ENCODE results near the gene ELMO1.

Gene ELMO1

DNA sequence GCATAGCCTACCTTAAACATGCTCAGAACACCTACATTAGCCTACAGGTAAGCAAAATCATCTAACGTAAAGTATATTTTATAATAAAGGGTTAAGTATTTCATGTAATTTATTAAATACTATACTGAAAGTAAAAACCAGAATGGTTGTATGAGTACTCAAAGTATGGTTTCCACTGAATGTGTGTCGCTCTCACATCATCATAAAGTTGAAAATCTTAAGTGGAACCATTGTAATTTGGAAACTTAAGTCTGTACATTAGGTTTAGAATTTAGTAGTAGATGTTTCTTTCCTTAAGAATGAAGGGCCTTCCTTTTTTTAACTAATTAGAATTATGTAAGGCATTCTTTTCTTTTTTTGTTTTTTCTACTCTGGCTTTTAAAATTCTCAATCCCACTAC lies 484.4 kb downstream of the ELMO1 start:
- H3K4me1 Mint-ChIP-seq (ENCODE audit: low read depth) = peaks cover 39% of the 10 kb centered on the region
- H3K27ac Mint-ChIP-seq = peak overlapping the region; percentile 50
- H3K36me3 Mint-ChIP-seq (ENCODE audit: low read depth) = peaks cover 39% of the 10 kb centered on the region
- H3K4me3 Mint-ChIP-seq = no peak overlapping the region
- H3K27me3 Mint-ChIP-seq = no peaks in the 10 kb centered on the region
- H3K9me3 Mint-ChIP-seq = peaks cover 8% of the 10 kb centered on the region

- Mint-ChIP-seq H3K27ac (no peak overlapping the region), H3K4me1 (ENCODE audit: low read depth) (peaks cover 36% of the 10 kb centered on the region), H3K36me3 (ENCODE audit: low read depth) (peaks cover 37% of the 10 kb centered on the region), H3K9me3 (peaks cover 8% of the 10 kb centered on the region), H3K4me3 (no peak overlapping the region), H3K27me3 (no peaks in the 10 kb centered on the region)
Observed at GRCh38 chr7:36962367-36962766, 486.3 kb downstream of the ELMO1 start.

GRCh38 chr7:36961693-36962092 lies 487.0 kb downstream of the ELMO1 start:
- no peak overlapping the region for H3K4me3 Mint-ChIP-seq

DNA sequence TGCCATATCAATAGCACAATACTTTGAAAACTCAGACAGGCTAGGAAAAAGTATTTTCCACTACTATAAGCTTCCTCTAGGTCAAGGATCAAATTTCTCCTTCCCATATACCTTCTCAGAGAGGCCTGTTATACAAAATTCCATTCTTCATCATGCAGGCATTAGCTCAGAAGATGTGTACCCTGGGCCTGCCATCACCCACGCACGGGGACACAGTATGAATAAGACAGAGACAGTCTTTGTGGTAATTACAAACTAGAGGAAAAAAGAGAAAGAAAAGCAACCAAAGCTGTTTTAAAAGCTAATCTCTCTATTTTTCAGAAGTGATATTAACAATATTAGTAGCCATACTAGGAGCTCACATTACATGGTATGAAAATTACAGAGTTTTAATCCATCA lies 487.6 kb downstream of the ELMO1 start:
- Mint-ChIP-seq H3K4me3 (peak overlapping the region; percentile 3), H3K27ac (peak overlapping the region; percentile 60), H3K27me3 (no peaks in the 10 kb centered on the region)

More at GRCh38 chr7:36961693-36962092, 487.0 kb downstream of the ELMO1 start:
- H3K36me3 Mint-ChIP-seq (ENCODE audit: low read depth) = peaks cover 34% of the 10 kb centered on the region
- H3K27ac Mint-ChIP-seq = no peak overlapping the region
- peaks cover 36% of the 10 kb centered on the region for H3K4me1 Mint-ChIP-seq (ENCODE audit: low read depth)
- peaks cover 8% of the 10 kb centered on the region for H3K9me3 Mint-ChIP-seq
- H3K27me3 Mint-ChIP-seq = no peaks in the 10 kb centered on the region

GRCh38 chr7:36960105-36960504 lies 488.6 kb downstream of the ELMO1 start:
- Mint-ChIP-seq H3K9me3 (peaks cover 7% of the 10 kb centered on the region), H3K36me3 (ENCODE audit: low read depth) (peaks cover 40% of the 10 kb centered on the region), H3K27ac (no peak overlapping the region), H3K27me3 (no peaks in the 10 kb centered on the region), H3K4me1 (ENCODE audit: low read depth) (peaks cover 29% of the 10 kb centered on the region), H3K4me3 (no peak overlapping the region)

More for the DNA sequence above, 487.6 kb downstream of the ELMO1 start:
- peaks cover 34% of the 10 kb centered on the region for H3K36me3 Mint-ChIP-seq (ENCODE audit: low read depth)
- H3K4me1 Mint-ChIP-seq (ENCODE audit: low read depth) = peaks cover 30% of the 10 kb centered on the region
- H3K9me3 Mint-ChIP-seq = peaks cover 8% of the 10 kb centered on the region

GRCh38 chr7:36958111-36958733 lies 490.4 kb downstream of the ELMO1 start:
- no peak overlapping the region for H3K4me3 Mint-ChIP-seq
- peaks cover 48% of the 10 kb centered on the region for H3K36me3 Mint-ChIP-seq (ENCODE audit: low read depth)
- H3K4me1 Mint-ChIP-seq (ENCODE audit: low read depth) = peaks cover 14% of the 10 kb centered on the region
- no peak overlapping the region for H3K27ac Mint-ChIP-seq
- H3K27me3 Mint-ChIP-seq = no peaks in the 10 kb centered on the region
- H3K9me3 Mint-ChIP-seq = no peaks in the 10 kb centered on the region

- peaks cover 12% of the 10 kb centered on the region for H3K4me1 Mint-ChIP-seq (ENCODE audit: low read depth)
- H3K36me3 Mint-ChIP-seq (ENCODE audit: low read depth) = peaks cover 47% of the 10 kb centered on the region
- H3K4me3 Mint-ChIP-seq = no peak overlapping the region
- no peak overlapping the region for H3K27ac Mint-ChIP-seq
- peaks cover under 1% of the 10 kb centered on the region for H3K9me3 Mint-ChIP-seq
- no peaks in the 10 kb centered on the region for H3K27me3 Mint-ChIP-seq
Observed at GRCh38 chr7:36957620-36958019, 491.0 kb downstream of the ELMO1 start.

DNA sequence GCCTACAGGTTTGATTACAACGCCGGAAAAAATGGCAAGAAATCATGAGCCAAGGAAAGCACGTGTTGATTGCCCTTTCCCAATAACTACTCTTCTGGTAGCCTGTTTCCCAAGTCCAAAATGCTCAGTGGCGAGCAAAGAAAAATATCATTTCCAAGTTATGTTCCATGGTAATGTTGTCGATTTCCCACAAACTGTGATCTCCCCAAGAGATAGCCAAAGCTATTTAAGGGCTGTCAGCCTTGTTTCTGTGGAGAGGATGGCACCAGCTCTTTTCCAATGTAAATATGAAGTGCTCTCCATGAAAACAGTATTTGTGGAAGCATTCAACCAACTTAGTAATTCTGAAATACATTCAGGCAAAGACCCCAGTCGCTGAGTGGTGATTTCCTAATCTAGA lies 491.9 kb downstream of the ELMO1 start:
- Mint-ChIP-seq H3K4me3 (no peak overlapping the region), H3K4me1 (ENCODE audit: low read depth) (peaks cover 4% of the 10 kb centered on the region), H3K9me3 (peaks cover 5% of the 10 kb centered on the region), H3K27ac (no peak overlapping the region), H3K36me3 (ENCODE audit: low read depth) (peaks cover 45% of the 10 kb centered on the region), H3K27me3 (no peaks in the 10 kb centered on the region)

DNA sequence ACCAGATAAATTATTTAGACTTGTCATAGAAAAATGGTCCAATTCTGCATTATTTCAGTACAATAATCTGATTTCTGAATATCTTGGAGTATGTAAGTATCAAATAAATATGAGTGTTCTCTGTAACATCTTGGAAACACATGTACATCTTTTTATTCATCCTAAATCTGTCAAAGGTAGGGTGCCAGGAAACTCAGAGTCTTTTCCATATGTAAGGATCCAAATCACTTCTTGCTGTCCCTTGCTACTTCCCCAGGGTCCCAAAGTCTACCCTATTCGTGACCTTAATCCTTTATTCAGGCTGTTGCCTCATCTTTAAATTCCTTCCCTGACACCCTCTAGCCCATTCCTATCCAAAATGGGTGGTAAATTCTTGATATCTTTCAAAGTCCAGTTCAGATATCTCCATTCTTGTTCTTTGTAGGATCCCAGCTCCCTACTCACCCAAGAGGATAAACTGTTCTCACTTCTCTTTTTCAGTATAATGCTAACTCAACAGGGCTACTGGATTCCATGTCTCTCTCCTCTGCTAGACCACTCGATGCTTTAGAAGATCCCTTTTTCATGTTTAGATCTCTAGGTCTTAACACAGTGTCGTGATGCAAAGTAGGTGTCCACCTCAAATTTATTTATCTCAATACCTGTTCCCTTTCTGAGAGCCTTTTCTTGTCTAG lies 493.1 kb downstream of the ELMO1 start:
- no peaks in the 10 kb centered on the region for H3K4me1 Mint-ChIP-seq (ENCODE audit: low read depth)
- H3K4me3 Mint-ChIP-seq = no peak overlapping the region
- H3K27me3 Mint-ChIP-seq = no peaks in the 10 kb centered on the region
- no peak overlapping the region for H3K27ac Mint-ChIP-seq
- H3K9me3 Mint-ChIP-seq = peaks cover 17% of the 10 kb centered on the region
- peaks cover 52% of the 10 kb centered on the region for H3K36me3 Mint-ChIP-seq (ENCODE audit: low read depth)

DNA sequence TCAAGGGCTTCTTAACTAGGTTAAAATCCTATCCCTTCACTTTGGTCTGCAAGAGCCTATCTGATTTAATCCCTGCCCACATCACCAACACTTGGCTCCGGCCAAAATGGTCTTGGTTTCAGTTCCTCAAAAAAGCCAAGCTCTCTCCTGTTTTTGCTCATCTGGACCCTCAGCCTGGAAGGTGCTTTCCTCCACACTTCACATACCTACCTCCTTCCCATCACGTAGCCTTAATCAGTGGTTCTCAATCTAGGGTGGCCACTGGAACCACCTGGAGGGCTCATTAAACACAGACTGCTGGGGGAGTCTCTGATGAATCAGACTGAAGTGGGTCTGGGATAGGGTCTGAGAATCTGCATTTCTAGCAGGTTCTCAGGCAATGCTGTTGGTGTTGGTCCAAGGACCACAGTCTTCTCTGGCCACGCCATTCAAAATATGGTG lies 497.4 kb downstream of the ELMO1 start:
- H3K4me3 Mint-ChIP-seq = no peak overlapping the region
- peaks cover 87% of the 10 kb centered on the region for H3K36me3 Mint-ChIP-seq (ENCODE audit: low read depth)
- H3K27me3 Mint-ChIP-seq = no peaks in the 10 kb centered on the region
- peaks cover 52% of the 10 kb centered on the region for H3K9me3 Mint-ChIP-seq
- peaks cover 9% of the 10 kb centered on the region for H3K4me1 Mint-ChIP-seq (ENCODE audit: low read depth)
- peak overlapping the region; percentile 53 for H3K27ac Mint-ChIP-seq

- no peaks in the 10 kb centered on the region for H3K27me3 Mint-ChIP-seq
- H3K27ac Mint-ChIP-seq = no peak overlapping the region
- H3K4me3 Mint-ChIP-seq = no peak overlapping the region
- H3K9me3 Mint-ChIP-seq = peaks cover 52% of the 10 kb centered on the region
- H3K4me1 Mint-ChIP-seq (ENCODE audit: low read depth) = peaks cover 9% of the 10 kb centered on the region
- H3K36me3 Mint-ChIP-seq (ENCODE audit: low read depth) = peaks cover 84% of the 10 kb centered on the region
Observed at GRCh38 chr7:36949711-36950600, 498.7 kb downstream of the ELMO1 start.

DNA sequence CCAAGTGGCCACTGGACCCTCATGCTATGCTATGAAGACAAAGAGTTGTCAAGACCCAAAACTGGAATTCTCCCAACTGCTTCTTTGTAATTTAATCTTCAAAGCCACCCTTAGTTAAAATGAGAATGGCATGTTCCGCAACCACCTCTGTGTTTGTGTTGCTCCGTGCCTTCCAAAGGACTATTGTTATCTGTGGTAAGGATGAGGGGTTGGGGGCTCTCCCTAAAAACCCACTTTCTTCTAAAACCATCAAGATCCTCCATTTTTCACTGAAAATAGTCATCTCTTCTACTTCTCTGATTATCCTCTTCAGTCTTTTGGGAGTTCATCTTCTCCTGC lies 502.3 kb downstream of the ELMO1 start:
- Mint-ChIP-seq H3K4me3 (no peak overlapping the region), H3K9me3 (peaks cover 65% of the 10 kb centered on the region), H3K4me1 (ENCODE audit: low read depth) (peaks cover 33% of the 10 kb centered on the region), H3K27me3 (no peaks in the 10 kb centered on the region), H3K27ac (no peak overlapping the region), H3K36me3 (ENCODE audit: low read depth) (peaks cover 94% of the 10 kb centered on the region)

DNA sequence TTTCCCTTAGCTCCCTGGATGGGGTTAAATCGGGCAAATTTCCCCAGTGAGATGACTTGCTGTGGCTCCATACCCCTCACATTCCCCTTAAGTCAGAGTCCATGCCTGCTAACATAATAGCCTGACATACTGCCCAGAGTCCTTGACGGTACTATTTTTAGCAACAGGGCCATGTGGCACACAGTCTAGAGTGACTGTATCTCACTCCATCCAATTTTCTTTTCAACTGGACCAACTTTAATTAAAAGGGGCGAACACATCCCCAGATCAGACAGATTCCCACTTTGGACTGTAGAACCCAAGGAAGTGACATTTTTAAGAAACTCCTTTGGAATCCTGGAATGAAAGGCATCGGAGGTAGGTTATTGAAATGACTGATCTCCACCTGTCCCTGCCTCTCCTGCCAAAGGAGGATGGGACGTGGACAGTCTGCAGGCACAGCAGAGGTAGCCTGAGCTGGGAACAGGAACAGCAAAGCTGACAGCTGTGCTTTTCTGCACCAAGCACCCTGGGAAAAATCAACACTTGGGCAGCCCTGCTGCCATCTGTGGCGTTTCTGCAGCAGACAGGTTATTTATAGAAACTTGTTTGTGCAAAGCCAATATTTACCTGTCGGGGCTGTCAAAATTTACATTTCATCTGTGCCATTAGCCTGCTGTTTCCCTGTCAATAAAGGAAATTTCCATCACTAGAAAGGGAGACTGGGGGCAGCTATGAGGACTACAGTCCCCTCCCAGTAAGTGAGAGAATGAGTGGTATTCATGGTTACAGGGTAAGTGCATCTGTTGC lies 502.9 kb downstream of the ELMO1 start:
- no peak overlapping the region for H3K27ac Mint-ChIP-seq
- H3K9me3 Mint-ChIP-seq = peaks cover 63% of the 10 kb centered on the region
- H3K36me3 Mint-ChIP-seq (ENCODE audit: low read depth) = peaks cover 94% of the 10 kb centered on the region
- H3K4me1 Mint-ChIP-seq (ENCODE audit: low read depth) = peaks cover 33% of the 10 kb centered on the region
- H3K27me3 Mint-ChIP-seq = no peaks in the 10 kb centered on the region
- no peak overlapping the region for H3K4me3 Mint-ChIP-seq

DNA sequence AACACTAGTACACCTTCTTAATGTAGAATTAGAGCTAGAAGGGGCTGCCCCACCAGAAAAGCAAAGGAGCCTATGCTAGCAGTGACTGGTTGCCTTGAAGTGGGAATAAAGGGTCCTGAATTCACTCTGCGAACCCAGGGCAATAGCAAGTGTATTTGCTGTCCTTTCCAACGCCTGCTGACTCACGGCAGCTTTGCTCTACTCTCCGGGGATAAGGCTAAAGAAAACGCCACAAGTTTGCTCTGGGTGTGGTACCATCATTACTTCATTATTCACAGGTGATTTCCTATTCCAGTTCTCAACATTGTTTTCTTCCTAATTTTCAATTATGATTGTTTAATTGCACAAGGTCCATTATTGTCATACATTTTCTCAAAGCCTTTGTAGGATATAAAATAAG lies 503.8 kb downstream of the ELMO1 start:
- H3K27me3 Mint-ChIP-seq = no peaks in the 10 kb centered on the region
- H3K27ac Mint-ChIP-seq = no peak overlapping the region
- peaks cover 32% of the 10 kb centered on the region for H3K4me1 Mint-ChIP-seq (ENCODE audit: low read depth)
- H3K4me3 Mint-ChIP-seq = no peak overlapping the region
- peaks cover 64% of the 10 kb centered on the region for H3K9me3 Mint-ChIP-seq
- H3K36me3 Mint-ChIP-seq (ENCODE audit: low read depth) = peaks cover 92% of the 10 kb centered on the region

Measured in stimulated activated naive CD8-positive, alpha-beta T cell treated with anti-CD3 and anti-CD28 coated beads, Interleukin-15, Interleukin-2, amounts not matched to agents 100 ng/mL and 50 ng/mL, for 24 hours (primary cell).